ENCODE results near the gene KIF5A. TPM values are rescaled to one million over a fixed set of nuclear protein-coding genes. Genes with fewer than 3 reads are reported as not detected.
"Not testable (repeated sequence)": the region's sequence is repeated elsewhere in the genome, so short reads cannot be mapped to it uniquely, and the experiment has no call there.

Gene KIF5A
- total RNA-seq, 4 donors from 2014 or later: 1.9 to 4.8 (median 2.9) TPM

DNA sequence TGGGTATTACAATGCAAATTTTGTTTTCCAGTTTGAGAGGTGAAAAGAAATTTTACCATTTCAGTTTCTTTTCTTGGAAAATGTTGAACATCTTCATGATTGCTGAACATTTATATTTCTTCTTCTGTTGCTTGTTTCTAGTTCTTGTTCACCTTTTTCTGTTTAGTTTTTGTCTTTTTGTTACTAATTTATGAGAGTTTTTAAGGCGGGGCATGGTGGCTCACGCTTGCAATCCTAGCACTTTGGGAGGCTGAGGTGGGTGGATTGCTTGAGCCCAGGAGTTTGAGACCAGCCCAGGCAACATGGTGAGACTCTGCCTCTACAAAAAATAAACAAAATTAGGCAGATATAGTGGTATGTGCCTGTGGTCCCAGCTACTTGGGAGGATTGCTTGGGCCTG is 10.7 kb downstream of the KIF5A start:
- TF ChIP-seq, protein P1, sequence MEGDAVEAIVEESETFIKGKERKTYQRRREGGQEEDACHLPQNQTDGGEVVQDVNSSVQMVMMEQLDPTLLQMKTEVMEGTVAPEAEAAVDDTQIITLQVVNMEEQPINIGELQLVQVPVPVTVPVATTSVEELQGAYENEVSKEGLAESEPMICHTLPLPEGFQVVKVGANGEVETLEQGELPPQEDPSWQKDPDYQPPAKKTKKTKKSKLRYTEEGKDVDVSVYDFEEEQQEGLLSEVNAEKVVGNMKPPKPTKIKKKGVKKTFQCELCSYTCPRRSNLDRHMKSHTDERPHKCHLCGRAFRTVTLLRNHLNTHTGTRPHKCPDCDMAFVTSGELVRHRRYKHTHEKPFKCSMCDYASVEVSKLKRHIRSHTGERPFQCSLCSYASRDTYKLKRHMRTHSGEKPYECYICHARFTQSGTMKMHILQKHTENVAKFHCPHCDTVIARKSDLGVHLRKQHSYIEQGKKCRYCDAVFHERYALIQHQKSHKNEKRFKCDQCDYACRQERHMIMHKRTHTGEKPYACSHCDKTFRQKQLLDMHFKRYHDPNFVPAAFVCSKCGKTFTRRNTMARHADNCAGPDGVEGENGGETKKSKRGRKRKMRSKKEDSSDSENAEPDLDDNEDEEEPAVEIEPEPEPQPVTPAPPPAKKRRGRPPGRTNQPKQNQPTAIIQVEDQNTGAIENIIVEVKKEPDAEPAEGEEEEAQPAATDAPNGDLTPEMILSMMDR (IDR thresholded peaks at IDR 0.05): no peak
- TF ChIP-seq POLR2A (IDR thresholded peaks at IDR 0.05) (no peak), EP300 (IDR thresholded peaks at IDR 0.05) (no peak)
- Histone ChIP-seq H3K4me1 (no peaks in the 10 kb centered on the region), H3K9me3 (no peaks in the 10 kb centered on the region), H3K36me3 (peaks cover 0 to 4% (median 0%) of the 10 kb centered on the region in 3 donors), H3K27me3 (peaks cover 0 to 5% of the 10 kb centered on the region in 2 donors), H3K27ac (no peak overlapping the region), H3K4me3 (no peak overlapping the region)
- DNase-seq (ENCODE audit: low spot score in 2 of 2): no peak
- WGBS, 2 donors: 91 to 93% methylated on average over 2 of the region's 2 CpGs

DNA sequence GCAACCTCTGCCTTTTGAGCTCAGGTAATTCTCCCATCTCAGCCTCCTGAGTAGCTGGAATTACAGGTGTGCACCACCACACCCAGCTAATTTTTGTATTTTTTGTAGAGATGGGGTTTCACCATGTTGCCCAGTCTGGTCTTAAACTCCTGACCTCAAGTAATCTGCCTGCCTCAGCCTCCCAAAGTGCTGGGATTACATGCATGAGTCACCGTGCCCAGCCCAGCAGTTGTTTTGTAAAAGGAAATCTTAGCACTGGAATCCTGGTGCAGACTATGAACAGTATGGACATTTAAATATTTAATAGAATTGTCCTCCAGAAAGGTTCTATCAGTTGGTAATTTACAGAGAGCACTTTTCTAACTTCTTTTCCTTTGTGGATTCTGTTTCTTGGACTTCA is 11.3 kb downstream of the KIF5A start:
- H3K9me3 ChIP-seq; H3K27ac ChIP-seq; H3K36me3 ChIP-seq; H3K4me3 ChIP-seq; DNase-seq (ENCODE audit: low spot score in 2 of 2); H3K27me3 ChIP-seq; H3K4me1 ChIP-seq: not testable (repeated sequence)
- 55 to 76% methylated on average over 1 of the region's 1 CpG for WGBS, 2 donors

DNA sequence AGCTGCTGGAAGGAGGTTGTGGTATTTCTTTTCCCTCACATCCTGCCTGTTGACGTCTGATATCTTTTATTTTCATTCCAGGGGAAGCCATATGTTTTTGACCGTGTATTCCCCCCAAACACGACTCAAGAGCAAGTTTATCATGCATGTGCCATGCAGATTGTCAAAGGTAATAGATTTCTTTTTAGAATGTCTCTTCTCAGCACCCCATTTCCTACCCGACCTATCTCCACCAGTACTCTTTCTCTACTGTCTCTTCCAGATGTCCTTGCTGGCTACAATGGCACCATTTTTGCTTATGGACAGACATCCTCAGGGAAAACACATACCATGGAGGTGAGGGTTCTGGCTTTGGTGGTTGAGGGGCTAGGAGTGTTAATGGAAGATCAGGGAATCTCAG is 13.5 kb downstream of the KIF5A start:
- H3K9me3 ChIP-seq: no peaks in the 10 kb centered on the region
- no peaks in the 10 kb centered on the region for H3K4me1 ChIP-seq
- peaks cover 0 to 14% of the 10 kb centered on the region in 2 donors for H3K27me3 ChIP-seq
- no peak overlapping the region for H3K27ac ChIP-seq
- DNase-seq (ENCODE audit: low spot score in 2 of 2): no peak
- no peak overlapping the region for H3K4me3 ChIP-seq
- peaks cover 0 to 4% (median 0%) of the 10 kb centered on the region in 3 donors for H3K36me3 ChIP-seq
- TF ChIP-seq POLR2A (IDR thresholded peaks at IDR 0.05): no peak
- TF ChIP-seq, protein P1 (IDR thresholded peaks at IDR 0.05): no peak
- no peak for TF ChIP-seq EP300 (IDR thresholded peaks at IDR 0.05)
- 66 to 68% methylated on average over 4 of the region's 4 CpGs for WGBS, 2 donors

DNA sequence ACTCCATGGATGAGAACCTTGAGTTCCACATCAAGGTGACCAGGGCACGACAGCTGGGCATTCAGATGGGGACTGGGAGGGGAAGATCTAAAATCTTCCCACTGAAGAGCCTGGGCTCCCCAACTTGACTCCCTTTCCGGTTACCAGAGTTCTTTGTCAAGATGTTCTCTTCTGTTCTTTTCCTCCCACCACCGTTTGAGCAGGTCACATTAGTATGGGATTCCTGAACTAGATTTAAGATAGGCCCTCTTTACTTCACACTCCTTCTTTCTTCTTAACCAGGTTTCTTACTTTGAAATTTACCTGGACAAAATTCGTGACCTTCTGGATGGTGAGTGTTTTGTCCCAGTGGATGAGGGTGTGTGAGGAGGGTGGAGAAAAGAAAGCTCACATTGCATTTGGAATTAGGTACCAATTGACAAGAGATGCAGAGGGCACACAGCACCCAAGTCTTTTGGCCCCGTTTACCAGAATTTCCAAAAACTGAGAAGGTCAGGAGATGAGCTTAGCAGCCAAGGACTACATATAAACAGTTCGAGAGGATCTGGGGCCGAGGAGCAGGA is 14.4 kb downstream of the KIF5A start:
- Histone ChIP-seq H3K4me3 (no peak overlapping the region), H3K27me3 (peaks cover 0 to 17% of the 10 kb centered on the region in 2 donors), H3K27ac (no peak overlapping the region), H3K36me3 (peaks cover 0 to 4% (median 0%) of the 10 kb centered on the region in 3 donors), H3K9me3 (no peaks in the 10 kb centered on the region), H3K4me1 (no peaks in the 10 kb centered on the region)
- TF ChIP-seq, protein P1 (IDR thresholded peaks at IDR 0.05): no peak
- no peak for TF ChIP-seq POLR2A (IDR thresholded peaks at IDR 0.05)
- no peak for TF ChIP-seq EP300 (IDR thresholded peaks at IDR 0.05)
- DNase-seq (ENCODE audit: low spot score in 2 of 2): no peak
- 81 to 83% methylated on average over 7 of the region's 7 CpGs for WGBS, 2 donors

DNA sequence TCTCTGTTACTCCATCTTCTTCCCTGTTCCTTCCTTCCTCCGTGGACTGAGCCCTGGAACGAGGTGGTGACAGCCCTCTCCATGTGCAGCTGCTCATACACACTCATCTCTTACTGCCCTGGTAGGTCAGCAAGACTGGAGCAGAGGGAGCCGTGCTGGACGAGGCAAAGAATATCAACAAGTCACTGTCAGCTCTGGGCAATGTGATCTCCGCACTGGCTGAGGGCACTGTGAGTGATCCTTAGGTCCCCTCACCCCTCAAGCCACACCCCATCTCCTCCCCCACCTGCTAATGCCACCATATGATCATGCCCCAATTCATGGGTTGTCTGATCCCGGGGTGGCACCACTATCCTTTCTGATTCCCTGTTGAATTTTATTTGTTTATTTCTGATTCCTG is 19.0 kb downstream of the KIF5A start:
- TF ChIP-seq POLR2A (IDR thresholded peaks at IDR 0.05) (no peak), EP300 (IDR thresholded peaks at IDR 0.05) (no peak)
- TF ChIP-seq, protein P1 (IDR thresholded peaks at IDR 0.05): no peak
- 74 to 79% methylated on average over 6 of the region's 6 CpGs for WGBS, 2 donors
- no peaks in the 10 kb centered on the region for H3K9me3 ChIP-seq

DNA sequence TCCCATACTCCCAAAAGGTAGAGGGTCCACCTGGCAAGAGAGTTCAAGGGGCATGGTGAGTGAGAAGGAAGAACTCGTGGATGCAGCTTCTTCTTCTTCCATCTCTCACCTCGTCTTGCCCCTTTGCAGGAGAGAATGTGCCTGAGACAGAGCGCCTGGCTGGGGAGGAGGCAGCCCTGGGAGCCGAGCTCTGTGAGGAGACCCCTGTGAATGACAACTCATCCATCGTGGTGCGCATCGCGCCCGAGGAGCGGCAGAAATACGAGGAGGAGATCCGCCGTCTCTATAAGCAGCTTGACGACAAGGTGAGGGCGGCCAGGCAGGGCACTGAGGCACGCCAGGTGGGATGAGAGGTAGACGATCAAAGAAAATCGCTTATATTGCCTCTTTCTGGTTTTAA is 20.0 kb downstream of the KIF5A start:
- H3K4me3 ChIP-seq: no peak overlapping the region
- H3K27ac ChIP-seq: no peak overlapping the region
- WGBS, 2 donors: 87 to 88% methylated on average over 18 of the region's 18 CpGs
- TF ChIP-seq POLR2A (IDR thresholded peaks at IDR 0.05) (no peak), EP300 (IDR thresholded peaks at IDR 0.05) (no peak)
- TF ChIP-seq, protein P1 (IDR thresholded peaks at IDR 0.05): no peak
- no peaks in the 10 kb centered on the region for H3K9me3 ChIP-seq
- no peaks in the 10 kb centered on the region for H3K36me3 ChIP-seq
- no peak for DNase-seq (ENCODE audit: low spot score in 2 of 2)
- H3K4me1 ChIP-seq: no peaks in the 10 kb centered on the region
- peaks cover 0 to 15% of the 10 kb centered on the region in 2 donors for H3K27me3 ChIP-seq

More for the DNA sequence above, 19.0 kb downstream of the KIF5A start:
- Histone ChIP-seq H3K4me1 (no peaks in the 10 kb centered on the region), H3K4me3 (no peak overlapping the region), H3K27me3 (peaks cover 0 to 17% of the 10 kb centered on the region in 2 donors), H3K36me3 (peaks cover 0 to 4% (median 0%) of the 10 kb centered on the region in 3 donors), H3K27ac (no peak overlapping the region)
- DNase-seq (ENCODE audit: low spot score in 2 of 2): no peak

DNA sequence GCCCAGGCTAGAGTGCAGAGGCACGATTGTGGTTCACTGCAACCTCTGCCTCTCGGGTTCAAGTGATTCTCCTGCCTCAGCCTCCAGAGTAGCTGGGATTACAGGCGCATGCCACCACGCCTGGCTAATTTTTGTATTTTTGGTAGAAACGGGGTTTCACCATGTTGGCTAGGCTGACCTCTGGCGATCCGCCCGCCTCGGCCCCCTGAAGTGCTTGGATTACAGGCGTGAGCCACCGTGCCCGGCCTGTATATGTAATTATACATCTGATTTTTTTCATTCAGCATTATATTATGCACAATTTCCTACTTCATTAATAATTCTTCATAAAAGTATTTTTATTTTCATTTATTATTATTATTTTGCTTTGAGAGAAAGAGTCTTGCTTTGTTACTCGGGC is 20.6 kb downstream of the KIF5A start:
- DNase-seq (ENCODE audit: low spot score in 2 of 2); H3K4me3 ChIP-seq: not testable (repeated sequence)
- 82 to 84% methylated on average over 13 of the region's 13 CpGs for WGBS, 2 donors

More for the DNA sequence above, 20.6 kb downstream of the KIF5A start:
- H3K27ac ChIP-seq, H3K9me3 ChIP-seq, H3K36me3 ChIP-seq, H3K4me1 ChIP-seq: not testable (repeated sequence)
- peaks cover 0 to 12% of the 10 kb centered on the region in 2 donors for H3K27me3 ChIP-seq
